Measurements from ENCODE around the gene WDR11.

GRCh38 chr10:120850911-120851865 is at the start of gene WDR11:
- no peak for TF ChIP-seq CTCF (IDR thresholded peaks at IDR 0.05)
- peak in 1 of 4 donors; percentile 38 for TF ChIP-seq POLR2A (IDR thresholded peaks at IDR 0.05)
- peak; percentile 12 to 91 (median 88) for TF ChIP-seq POLR2AphosphoS5 (IDR thresholded peaks at IDR 0.05)
